RWPE1 (cell line): ENCODE results near the gene ANKRD30A.
"Not testable (repeated sequence)": the region's sequence is repeated elsewhere in the genome, so short reads cannot be mapped to it uniquely, and the experiment has no call there.

Experiments used
- CTCF ChIA-PET: fragments of 350-600 bp; sonication (Branson Sonifier 250); formaldehyde crosslinking; extraction: SDS; loops from one replicate; lab custom pipeline; 2021; lab: Yijun Ruan, JAX
- POLR2A ChIA-PET: fragments of 400-600 bp; formaldehyde crosslinking; extraction: SDS; loops from one replicate; lab custom pipeline; 2020; ENCODE audit warnings: antibody characterized with exemption; ENCODE audit not compliant: low non-redundant PET; lab: Yijun Ruan, JAX
- DNase-seq: peaks from one replicate; pipeline ENCODE4 v3.0.0; 2012; ENCODE audit warnings: low spot score
- H3K27ac ChIP-seq: fragments of 450-650 bp; 2 replicates; pipeline ENCODE4 v1.5.1; 2017
- CTCF ChIP-seq: fragments of 450-650 bp; conservative IDR thresholded peaks from 2 replicates; pipeline ENCODE4 v1.5.1; 2017; ENCODE audit warnings: low read depth, mild to moderate bottlenecking

ANKRD30A gene

GRCh38 chr10:37225163-37225562 is 99.8 kb downstream of the ANKRD30A start:
- no peak for TF ChIP-seq CTCF
- ChIA-PET POLR2A (no interaction called here), CTCF (no interaction called here)
- no peak overlapping the region for H3K27ac ChIP-seq
- no peak for DNase-seq

GRCh38 chr10:37226524-37226923 is 101.1 kb downstream of the ANKRD30A start:
- DNase-seq: no peak
- TF ChIP-seq CTCF: no peak
- ChIA-PET POLR2A (no interaction called here), CTCF (no interaction called here)
- H3K27ac ChIP-seq: no peak overlapping the region

- no peak for TF ChIP-seq CTCF
- no peak overlapping the region for H3K27ac ChIP-seq
- DNase-seq: no peak
- CTCF ChIA-PET: no interaction called here
- POLR2A ChIA-PET: no interaction called here
Observed at GRCh38 chr10:37234692-37235091, 109.3 kb downstream of the ANKRD30A start.

GRCh38 chr10:37236093-37236492 is 110.7 kb downstream of the ANKRD30A start:
- no peak for DNase-seq
- POLR2A ChIA-PET: no interaction called here
- CTCF ChIA-PET: no interaction called here
- no peak overlapping the region for H3K27ac ChIP-seq
- TF ChIP-seq CTCF: no peak

GRCh38 chr10:37240223-37240622 is 114.8 kb downstream of the ANKRD30A start:
- no peak for DNase-seq
- POLR2A ChIA-PET: no interaction called here
- CTCF ChIA-PET: no interaction called here
- no peak for TF ChIP-seq CTCF
- no peak overlapping the region for H3K27ac ChIP-seq

- no peak overlapping the region for H3K27ac ChIP-seq
- no peak for TF ChIP-seq CTCF
- CTCF ChIA-PET: no interaction called here
- POLR2A ChIA-PET: no interaction called here
- DNase-seq: no peak
Observed at GRCh38 chr10:37246637-37247036, 121.2 kb downstream of the ANKRD30A start.

GRCh38 chr10:37255837-37256236 is 130.4 kb downstream of the ANKRD30A start:
- CTCF ChIA-PET, H3K27ac ChIP-seq, DNase-seq, POLR2A ChIA-PET: not testable (repeated sequence)
